Stimulated activated CD4-positive, alpha-beta T cell treated with anti-CD3 and anti-CD28 coated beads, TNF-alpha, amount 100 ng/mL, for 4 hours (primary cell): ENCODE measurements around the gene TM7SF3.

Experiments used
- DNase-seq, 3 experiments: peaks; one replicate each; pipeline ENCODE4 v3.0.0-alpha.2; 2020; ENCODE audit warnings: low read depth in 3 of 3

Gene TM7SF3

GRCh38 chr12:27015730-27016076, 1.5 kb upstream of the TM7SF3 start:
- DNase-seq = no peak

DNA sequence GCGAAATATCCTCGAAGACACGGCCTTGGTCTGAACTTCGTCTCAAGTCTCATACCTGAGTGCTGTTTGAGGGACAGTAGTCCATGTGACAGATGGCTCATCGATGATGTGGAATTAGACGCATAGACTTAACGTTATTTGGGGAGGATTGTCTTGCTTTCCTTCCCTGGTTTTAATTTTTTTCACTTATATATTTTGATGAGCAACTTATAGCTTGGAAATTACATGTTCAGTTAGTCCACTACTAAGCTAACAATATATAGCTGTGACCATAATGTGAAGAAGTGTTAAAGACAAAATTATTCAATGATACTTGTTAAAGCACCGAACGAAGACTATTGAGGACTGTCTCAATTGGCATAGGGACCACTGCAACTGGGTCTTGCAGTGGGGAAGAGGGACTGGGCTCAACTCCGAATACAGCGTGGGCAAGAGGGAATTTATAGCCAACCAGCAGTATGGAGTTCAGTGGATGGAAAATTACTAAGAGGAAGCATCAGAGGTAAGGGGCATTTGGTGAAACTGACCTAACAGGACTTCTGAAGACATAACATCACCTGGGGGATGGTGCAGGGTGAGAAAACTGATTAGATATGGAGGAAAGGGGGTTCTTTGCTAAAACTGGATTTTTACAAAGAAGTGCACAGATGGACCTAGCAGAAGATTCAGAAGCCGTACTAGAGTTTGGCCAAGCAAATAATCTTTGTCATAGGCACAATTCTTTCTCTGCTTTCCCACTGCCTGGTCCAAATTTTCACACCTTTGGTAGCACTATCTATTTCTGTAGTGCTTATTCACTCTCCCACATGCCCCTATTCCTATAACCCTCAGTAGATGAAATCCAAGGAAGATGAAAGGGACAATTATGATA, 910 bp upstream of the TM7SF3 start:
- DNase-seq = no peak

GRCh38 chr12:27013611-27014084, 536 bp downstream of the TM7SF3 start:
- DNase-seq = no peak

- DNase-seq = no peak
Measured at GRCh38 chr12:27012982-27013255, 1.3 kb downstream of the TM7SF3 start.

GRCh38 chr12:27012239-27012981, 1.8 kb downstream of the TM7SF3 start:
- DNase-seq = no peak

GRCh38 chr12:27009881-27010301, 4.3 kb downstream of the TM7SF3 start:
- DNase-seq = no peak

GRCh38 chr12:27008081-27008480, 6.1 kb downstream of the TM7SF3 start:
- no peak for DNase-seq

GRCh38 chr12:27006797-27007467, 7.3 kb downstream of the TM7SF3 start:
- DNase-seq = no peak

DNA sequence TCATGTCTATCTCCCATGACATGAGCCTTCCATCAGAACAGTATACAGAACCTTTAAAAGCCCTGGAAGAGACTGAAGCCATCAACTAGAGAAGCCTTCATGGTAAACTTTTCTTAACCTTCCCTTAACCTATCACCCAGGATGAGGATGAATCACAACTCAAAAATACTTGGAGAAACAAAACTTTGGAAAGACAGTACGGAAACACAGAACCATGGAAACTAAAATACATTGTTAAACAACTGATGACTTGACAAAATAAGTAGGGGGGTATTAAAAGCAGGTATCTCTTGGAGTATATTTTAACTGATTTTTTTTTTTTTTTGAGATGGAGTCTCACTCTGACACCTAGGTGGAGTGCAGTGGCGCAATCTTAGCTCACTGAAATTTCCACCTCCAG, 8.7 kb downstream of the TM7SF3 start:
- DNase-seq = no peak

DNA sequence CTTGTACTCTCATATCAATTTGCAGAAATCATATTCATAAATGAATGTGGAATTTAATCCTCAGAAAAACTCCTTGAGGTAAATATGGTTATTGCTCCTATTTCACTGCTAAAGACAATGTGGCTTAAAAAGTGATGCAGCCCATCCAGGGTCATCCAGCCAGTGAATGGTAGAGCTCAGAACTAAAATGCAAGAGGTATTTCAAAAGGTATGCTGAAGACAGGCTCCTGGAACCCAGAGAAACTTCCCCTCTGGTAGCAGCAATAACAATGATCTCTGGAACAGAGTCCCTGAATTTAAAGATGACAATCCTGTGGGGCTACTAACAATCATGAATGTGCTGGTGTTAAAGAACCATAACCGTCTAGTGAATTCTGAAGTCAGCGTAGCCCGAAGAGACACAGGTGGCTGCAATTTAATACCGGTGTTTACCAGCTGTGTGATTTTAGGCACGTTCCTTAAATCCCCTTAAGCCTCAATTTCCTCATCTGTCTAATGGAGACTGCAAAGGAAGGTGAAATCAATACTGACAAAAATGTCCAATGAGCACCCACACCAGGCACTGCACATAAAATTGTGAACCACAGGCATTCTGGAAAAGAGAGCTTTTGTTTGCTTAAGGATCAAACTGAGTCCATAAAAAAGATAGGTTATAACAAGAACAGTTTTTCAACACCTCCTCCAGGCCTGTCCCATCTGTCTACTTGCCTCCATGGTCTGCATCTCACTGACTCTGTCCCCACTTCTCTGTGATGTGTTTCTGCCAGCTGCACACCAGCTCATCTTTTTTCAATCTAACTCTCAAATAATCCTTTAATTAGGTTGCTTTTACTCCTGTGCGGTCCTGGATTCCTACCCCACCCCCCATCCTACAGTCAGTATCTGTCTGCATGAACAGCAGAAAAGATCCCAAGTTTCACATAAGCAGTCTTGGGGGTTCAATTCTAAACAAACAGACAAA, 10.5 kb downstream of the TM7SF3 start:
- no peak for DNase-seq

DNA sequence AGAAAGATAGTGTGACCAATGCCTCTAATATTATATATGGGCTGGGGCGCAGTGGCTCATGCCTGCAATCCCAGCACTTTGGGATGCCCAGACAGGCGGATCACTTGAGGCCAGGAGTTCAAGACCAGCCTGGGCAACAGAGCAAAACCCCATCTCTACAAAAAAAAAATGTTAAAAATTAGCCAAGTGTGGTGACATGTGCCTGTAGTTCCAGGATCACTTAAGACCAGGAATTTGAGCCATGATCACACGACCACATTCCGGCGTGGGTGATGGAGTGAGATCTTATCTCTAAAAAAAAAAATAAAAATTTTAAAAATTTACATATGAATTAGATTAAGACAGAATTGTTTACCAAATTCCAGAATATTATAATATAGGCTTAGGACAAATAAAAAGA, 12.0 kb downstream of the TM7SF3 start:
- no peak for DNase-seq

GRCh38 chr12:27001663-27002062, 12.5 kb downstream of the TM7SF3 start:
- DNase-seq = no peak

DNA sequence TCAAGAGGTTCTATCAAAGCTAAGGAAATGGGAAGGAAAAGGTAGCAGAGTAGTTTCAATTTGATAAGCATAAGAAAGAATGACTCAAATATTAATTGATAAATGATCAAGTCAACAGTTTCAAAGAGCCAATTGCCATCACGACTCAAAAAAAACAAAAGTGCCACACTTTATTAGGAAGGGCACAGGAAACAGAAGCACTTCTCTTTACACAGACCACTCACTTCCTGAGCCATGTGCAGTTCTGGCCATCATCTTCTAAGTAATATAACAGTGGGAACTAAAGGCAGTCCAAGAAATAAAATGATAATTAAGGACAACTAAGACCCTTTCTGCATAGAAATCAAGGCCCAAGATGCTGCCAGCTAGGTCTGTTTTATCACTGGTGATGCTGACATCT, 13.2 kb downstream of the TM7SF3 start:
- no peak for DNase-seq

GRCh38 chr12:26997003-26997402, 17.2 kb downstream of the TM7SF3 start:
- no peak for DNase-seq

- DNase-seq = no peak
Measured at GRCh38 chr12:26995706-26996105, 18.5 kb downstream of the TM7SF3 start.

- DNase-seq = no peak
Measured at GRCh38 chr12:26994109-26994508, 20.1 kb downstream of the TM7SF3 start.

- DNase-seq = no peak
Measured at GRCh38 chr12:26991826-26992225, 22.4 kb downstream of the TM7SF3 start.

DNA sequence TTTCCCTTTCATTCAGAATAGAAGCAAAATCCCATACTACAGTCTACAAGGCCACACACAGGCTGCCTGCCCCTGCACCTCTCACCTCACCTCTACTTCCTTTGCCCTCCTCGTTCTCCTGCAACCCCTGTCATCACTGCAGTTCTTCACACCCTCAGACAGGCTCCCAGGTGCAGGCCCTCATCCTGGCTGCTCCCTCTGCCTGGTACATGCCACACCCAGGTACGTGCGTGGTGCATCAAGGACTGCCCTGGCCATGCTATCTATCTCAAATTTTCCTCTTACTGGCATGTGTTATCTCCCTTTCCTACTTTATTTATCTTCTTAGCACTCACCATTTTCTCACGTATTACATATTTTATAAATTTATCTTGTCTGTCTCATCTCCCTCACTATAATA, 24.3 kb downstream of the TM7SF3 start:
- no peak for DNase-seq

- DNase-seq = no peak
Measured at GRCh38 chr12:26988703-26989102, 25.5 kb downstream of the TM7SF3 start.

GRCh38 chr12:26987634-26988424, 26.4 kb downstream of the TM7SF3 start:
- DNase-seq = no peak

DNA sequence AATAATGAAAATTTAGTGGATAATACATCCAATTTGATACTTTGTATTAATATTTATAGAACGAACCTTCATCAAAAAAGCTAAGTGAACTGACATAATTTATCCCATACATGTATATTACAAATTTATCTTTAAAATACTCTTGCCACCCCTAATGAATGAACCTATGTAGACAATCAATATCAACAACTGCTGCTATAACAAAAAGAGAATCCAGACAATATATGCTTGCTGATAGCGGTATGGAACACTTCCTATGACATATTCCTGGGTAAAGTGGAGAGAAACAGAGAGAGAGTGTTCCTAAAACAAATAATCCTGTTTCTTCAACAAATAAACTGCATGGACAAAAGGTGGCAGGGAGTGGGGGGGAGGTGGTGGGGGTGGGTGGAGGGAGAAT, 31.3 kb downstream of the TM7SF3 start:
- DNase-seq = no peak
